Mesenchymal stem cell (in vitro differentiated cells and primary cell): ENCODE measurements around the gene SLC2A4RG.

Experiments used
- DNase-seq: peaks from one replicate; pipeline ENCODE4 v3.0.0-alpha.2; 2013
- H2AFZ ChIP-seq: one replicate; pipeline ENCODE4 v1.6.1; 2013; ENCODE audit warnings: low read depth, mild to moderate bottlenecking, control low read depth, inconsistent platforms, low read length, moderate library complexity
- H2AK5ac ChIP-seq: 2 replicates; pipeline ENCODE4 v1.6.1; 2013; ENCODE audit warnings: low read length, moderate library complexity, mild to moderate bottlenecking, inconsistent platforms; ENCODE audit not compliant: severe bottlenecking
- H2BK120ac ChIP-seq: one replicate; pipeline ENCODE4 v1.6.1; 2013; ENCODE audit warnings: low read depth, mild to moderate bottlenecking, inconsistent platforms, low read length, moderate library complexity
- H2BK12ac ChIP-seq, 2 experiments: one replicate each; pipeline ENCODE4 v1.6.1; 2013; ENCODE audit warnings: inconsistent platforms in 2 of 2, low read length in 2 of 2, mild to moderate bottlenecking in 2 of 2, moderate library complexity in 2 of 2, control low read depth in 1 of 2
- H2BK15ac ChIP-seq: one replicate; pipeline ENCODE4 v1.6.1; 2013; ENCODE audit warnings: mild to moderate bottlenecking, low read depth, inconsistent platforms; ENCODE audit not compliant: poor library complexity, severe bottlenecking
- H2BK5ac ChIP-seq: 2 replicates; pipeline ENCODE4 v1.6.1; 2013; ENCODE audit warnings: low read depth, mild to moderate bottlenecking, low read length, control low read depth, inconsistent platforms; ENCODE audit not compliant: poor library complexity, severe bottlenecking
- H3K14ac ChIP-seq, 2 experiments: one replicate each; pipeline ENCODE4 v1.6.1; 2013; ENCODE audit warnings: inconsistent platforms in 2 of 2, low read length in 2 of 2, control low read depth in 1 of 2, mild to moderate bottlenecking in 1 of 2, moderate library complexity in 1 of 2
- H3K18ac ChIP-seq, 2 experiments: one replicate each; pipeline ENCODE4 v1.6.1; 2013; ENCODE audit warnings: inconsistent platforms in 2 of 2, low read length in 2 of 2, control low read depth in 1 of 2, low read depth in 1 of 2, mild to moderate bottlenecking in 1 of 2
- H3K23ac ChIP-seq, 2 experiments: one replicate each; pipeline ENCODE4 v1.6.1; 2013; ENCODE audit warnings: inconsistent platforms in 2 of 2, low read length in 2 of 2, mild to moderate bottlenecking in 2 of 2, moderate library complexity in 2 of 2, control low read depth in 1 of 2
- H3K27ac ChIP-seq: 2 replicates; pipeline ENCODE4 v1.5.1; 2013; ENCODE audit warnings: mild to moderate bottlenecking, moderate library complexity, low read length, control low read depth, inconsistent platforms; ENCODE audit not compliant: poor library complexity, severe bottlenecking
- H3K27me3 ChIP-seq, 2 experiments: 2 replicates each; pipeline versions ENCODE4 v1.6.1 to v1.7.0; 2013; ENCODE audit warnings: low read length in 2 of 2, mild to moderate bottlenecking in 2 of 2, moderate library complexity in 2 of 2, control low read depth in 1 of 2, inconsistent platforms in 1 of 2; ENCODE audit not compliant: control insufficient read depth in 1 of 2, insufficient read depth in 1 of 2
- H3K36me3 ChIP-seq, 2 experiments: 2 replicates each; pipeline versions ENCODE4 v1.6.1 to v1.7.0; 2013; ENCODE audit warnings: low read length in 2 of 2, control low read depth in 1 of 2, inconsistent platforms in 1 of 2, low read depth in 1 of 2, mild to moderate bottlenecking in 1 of 2; ENCODE audit not compliant: insufficient read depth in 2 of 2, control insufficient read depth in 1 of 2
- H3K4ac ChIP-seq, 2 experiments: one replicate each; pipeline ENCODE4 v1.6.1; 2013; ENCODE audit warnings: inconsistent platforms in 2 of 2, low read length in 2 of 2, mild to moderate bottlenecking in 2 of 2, moderate library complexity in 2 of 2, control low read depth in 1 of 2, low read depth in 1 of 2
- H3K4me1 ChIP-seq: 2 replicates; pipeline ENCODE4 v1.6.1; 2013; ENCODE audit warnings: low read depth, low read length, control low read depth; ENCODE audit not compliant: control insufficient read depth, insufficient read depth
- H3K4me2 ChIP-seq: 2 replicates; pipeline ENCODE4 v1.6.1; 2013; ENCODE audit warnings: low read length, mild to moderate bottlenecking, inconsistent platforms; ENCODE audit not compliant: poor library complexity, severe bottlenecking
- H3K4me3 ChIP-seq, 2 experiments: 2 replicates each; pipeline versions ENCODE4 v1.5.1 to v1.7.0; 2013; ENCODE audit warnings: low read length in 2 of 2, mild to moderate bottlenecking in 2 of 2, control low read depth in 1 of 2, low read depth in 1 of 2; ENCODE audit not compliant: insufficient read depth in 1 of 2
- H3K79me1 ChIP-seq: replicated peaks from 2 replicates; pipeline ENCODE4 v1.6.1; 2013; ENCODE audit warnings: mild to moderate bottlenecking, control low read depth, low read length, inconsistent platforms; ENCODE audit not compliant: poor library complexity, severe bottlenecking
- H3K9ac ChIP-seq: 2 replicates; pipeline ENCODE4 v1.7.0; 2013; ENCODE audit warnings: mild to moderate bottlenecking, low read length, moderate library complexity
- H3K9me3 ChIP-seq: 2 replicates; pipeline ENCODE4 v1.7.0; 2013; ENCODE audit warnings: mild to moderate bottlenecking, low read length; ENCODE audit not compliant: control insufficient read depth
- H4K8ac ChIP-seq: one replicate; pipeline ENCODE4 v1.6.1; 2013; ENCODE audit warnings: inconsistent platforms, mild to moderate bottlenecking, low read length, moderate library complexity
- H4K91ac ChIP-seq: one replicate; pipeline ENCODE4 v1.6.1; 2013; ENCODE audit warnings: mild to moderate bottlenecking, low read length, inconsistent platforms
- WGBS: methylation state at CpG from one replicate; pipeline ENCODE4 v1.1.7; 2013; ENCODE audit warnings: mixed read lengths; 5-methylcytosine and 5-hydroxymethylcytosine counted together

The SLC2A4RG gene

GRCh38 chr20:63744574-63745423 lies 5.2 kb downstream of the SLC2A4RG start:
- 91% methylated on average over 25 of the region's 25 CpGs for WGBS

DNA sequence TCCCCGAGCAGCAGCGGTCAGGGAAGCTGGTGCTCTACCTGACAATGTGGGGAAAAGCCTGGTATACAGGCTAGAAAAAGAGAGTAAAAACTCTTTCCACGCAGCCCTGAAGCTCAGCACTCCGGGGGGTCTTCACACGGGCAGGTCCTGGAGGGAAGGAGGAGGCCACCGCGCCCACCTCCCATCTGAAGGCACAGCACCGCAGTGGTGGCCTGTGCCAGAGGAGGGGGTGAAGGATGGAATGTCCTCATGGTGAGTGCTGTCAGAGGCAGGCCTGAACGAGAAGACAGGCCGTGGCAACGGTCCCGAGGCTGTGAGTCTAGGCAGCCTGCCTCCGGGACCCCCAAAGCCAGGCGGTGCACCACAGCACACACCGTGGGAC lies 5.8 kb downstream of the SLC2A4RG start:
- Histone ChIP-seq H3K23ac (no peak overlapping the region), H3K9me3 (no peaks in the 10 kb centered on the region), H3K4ac (no peak overlapping the region), H3K18ac (no peak overlapping the region), H2AK5ac (no peak overlapping the region), H2AFZ (no peak overlapping the region), H4K8ac (no peak overlapping the region), H3K4me1 (peaks cover 17% of the 10 kb centered on the region), H3K27me3 (no peaks in the 10 kb centered on the region), H3K4me3 (no peak overlapping the region), H2BK5ac (no peak overlapping the region), H4K91ac (no peak overlapping the region), H3K14ac (no peak overlapping the region), H3K36me3 (peaks cover 21 to 62% of the 10 kb centered on the region in 2 experiments), H2BK120ac (no peak overlapping the region), H2BK15ac (no peak overlapping the region), H3K27ac (no peak overlapping the region), H3K79me1 (peaks cover 10% of the 10 kb centered on the region), H2BK12ac (no peak overlapping the region), H3K4me2 (no peak overlapping the region), H3K9ac (no peak overlapping the region)
- 87% methylated on average over 15 of the region's 15 CpGs for WGBS
- DNase-seq, result no peak

More at GRCh38 chr20:63744574-63745423, 5.2 kb downstream of the SLC2A4RG start:
- H3K9me3 ChIP-seq, result no peaks in the 10 kb centered on the region
- no peak overlapping the region for H3K4me2 ChIP-seq
- H2BK15ac ChIP-seq, result no peak overlapping the region
- H2AK5ac ChIP-seq, result no peak overlapping the region
- no peak overlapping the region for H2BK120ac ChIP-seq
- H3K4ac ChIP-seq, result no peak overlapping the region
- H3K23ac ChIP-seq, result no peak overlapping the region
- H3K4me1 ChIP-seq, result peaks cover 17% of the 10 kb centered on the region
- no peak overlapping the region for H4K91ac ChIP-seq
- H4K8ac ChIP-seq, result no peak overlapping the region
- DNase-seq, result no peak
- H2AFZ ChIP-seq, result no peak overlapping the region
- H3K27me3 ChIP-seq, result no peaks in the 10 kb centered on the region
- no peak overlapping the region for H3K27ac ChIP-seq
- no peak overlapping the region for H3K14ac ChIP-seq
- no peak overlapping the region for H2BK5ac ChIP-seq
- H3K36me3 ChIP-seq, result peaks cover 21 to 58% of the 10 kb centered on the region in 2 experiments
- H2BK12ac ChIP-seq, result no peak overlapping the region
- H3K4me3 ChIP-seq, result no peak overlapping the region
- H3K9ac ChIP-seq, result no peak overlapping the region
- no peak overlapping the region for H3K18ac ChIP-seq
- peaks cover 10% of the 10 kb centered on the region for H3K79me1 ChIP-seq

- no peak overlapping the region for H3K27ac ChIP-seq
- no peak overlapping the region for H2BK5ac ChIP-seq
- no peak overlapping the region for H3K9ac ChIP-seq
- H3K79me1 ChIP-seq, result peaks cover 10% of the 10 kb centered on the region
- H4K91ac ChIP-seq, result no peak overlapping the region
- WGBS, result 95% methylated on average over 26 of the region's 26 CpGs
- H2AK5ac ChIP-seq, result no peak overlapping the region
- H3K4me1 ChIP-seq, result peaks cover 15% of the 10 kb centered on the region
- no peak overlapping the region for H3K4ac ChIP-seq
- no peak overlapping the region for H2AFZ ChIP-seq
- H3K9me3 ChIP-seq, result no peaks in the 10 kb centered on the region
- H3K18ac ChIP-seq, result no peak overlapping the region
- no peak overlapping the region for H2BK15ac ChIP-seq
- H2BK12ac ChIP-seq, result no peak overlapping the region
- no peak overlapping the region for H3K4me2 ChIP-seq
- H2BK120ac ChIP-seq, result no peak overlapping the region
- H3K4me3 ChIP-seq, result no peak overlapping the region
- no peak overlapping the region for H4K8ac ChIP-seq
- DNase-seq, result no peak
- H3K23ac ChIP-seq, result no peak overlapping the region
- peaks cover 21 to 64% of the 10 kb centered on the region in 2 experiments for H3K36me3 ChIP-seq
- no peaks in the 10 kb centered on the region for H3K27me3 ChIP-seq
- no peak overlapping the region for H3K14ac ChIP-seq
Observed at GRCh38 chr20:63745961-63746731, 6.6 kb downstream of the SLC2A4RG start.

DNA sequence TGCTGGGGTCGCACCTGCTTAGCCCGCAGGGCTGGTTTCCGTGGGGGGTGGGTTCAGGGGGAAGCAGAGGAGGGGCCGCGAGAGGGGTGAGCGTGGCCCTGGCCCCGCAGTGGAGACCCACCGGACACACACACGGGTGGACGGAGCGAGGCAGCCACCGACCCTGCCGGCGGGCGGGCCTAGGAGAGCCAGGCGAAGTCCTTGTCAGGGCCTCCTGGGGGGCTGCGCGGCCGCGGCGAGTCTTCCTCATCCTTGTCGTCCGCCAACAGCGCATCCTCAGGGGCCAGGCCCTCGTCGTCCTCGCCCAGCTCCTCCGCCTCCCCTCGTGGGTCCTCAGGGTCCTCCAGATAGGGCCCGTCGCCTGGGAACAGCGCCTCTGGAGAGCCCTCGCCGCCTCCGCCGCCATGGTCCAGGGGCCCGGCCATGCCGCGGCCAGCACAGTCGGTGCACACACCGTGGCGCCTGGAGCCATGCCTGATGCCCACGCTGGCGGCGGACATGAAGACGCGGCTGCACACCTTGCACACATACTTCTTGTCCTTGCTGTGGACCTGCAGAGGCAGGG lies 7.3 kb downstream of the SLC2A4RG start:
- DNase-seq, result no peak
- H3K9me3 ChIP-seq, result no peaks in the 10 kb centered on the region
- no peak overlapping the region for H3K27ac ChIP-seq
- H2BK12ac ChIP-seq, result no peak overlapping the region
- H3K4ac ChIP-seq, result no peak overlapping the region
- H3K4me2 ChIP-seq, result no peak overlapping the region
- no peak overlapping the region for H2BK15ac ChIP-seq
- no peak overlapping the region for H3K4me3 ChIP-seq
- peaks cover 8% of the 10 kb centered on the region for H3K4me1 ChIP-seq
- no peak overlapping the region for H2AK5ac ChIP-seq
- peaks cover 17 to 62% of the 10 kb centered on the region in 2 experiments for H3K36me3 ChIP-seq
- no peak overlapping the region for H4K91ac ChIP-seq
- no peak overlapping the region for H3K14ac ChIP-seq
- no peak overlapping the region for H3K23ac ChIP-seq
- H3K79me1 ChIP-seq, result peaks cover 6% of the 10 kb centered on the region
- no peak overlapping the region for H4K8ac ChIP-seq
- H3K27me3 ChIP-seq, result no peaks in the 10 kb centered on the region
- H2BK5ac ChIP-seq, result no peak overlapping the region
- H2AFZ ChIP-seq, result no peak overlapping the region
- WGBS, result 93% methylated on average over 43 of the region's 47 CpGs
- no peak overlapping the region for H2BK120ac ChIP-seq
- H3K9ac ChIP-seq, result no peak overlapping the region
- H3K18ac ChIP-seq, result no peak overlapping the region
